Measurements from ENCODE around the gene ZNF8.
"Not testable (repeated sequence)": the region's sequence is repeated elsewhere in the genome, so short reads cannot be mapped to it uniquely, and the experiment has no call there.

The ZNF8 gene

DNA sequence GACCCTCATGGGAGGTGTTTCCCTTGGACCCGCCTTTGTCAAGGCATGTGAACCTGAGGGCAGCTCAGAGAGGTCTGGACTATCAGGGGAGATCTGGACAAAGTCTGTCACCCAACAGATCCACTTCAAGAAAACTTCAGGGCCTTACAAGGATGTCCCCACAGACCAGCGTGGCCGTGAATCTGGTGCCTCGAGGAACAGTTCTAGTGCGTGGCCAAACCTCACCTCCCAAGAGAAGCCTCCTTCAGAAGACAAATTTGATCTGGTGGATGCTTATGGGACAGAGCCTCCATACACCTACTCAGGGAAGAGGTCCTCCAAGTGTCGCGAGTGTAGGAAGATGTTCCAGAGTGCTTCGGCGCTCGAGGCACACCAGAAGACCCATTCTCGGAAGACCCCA, 59.6 kb downstream of the ZNF8 start:
- DNase-seq = no peak

DNA sequence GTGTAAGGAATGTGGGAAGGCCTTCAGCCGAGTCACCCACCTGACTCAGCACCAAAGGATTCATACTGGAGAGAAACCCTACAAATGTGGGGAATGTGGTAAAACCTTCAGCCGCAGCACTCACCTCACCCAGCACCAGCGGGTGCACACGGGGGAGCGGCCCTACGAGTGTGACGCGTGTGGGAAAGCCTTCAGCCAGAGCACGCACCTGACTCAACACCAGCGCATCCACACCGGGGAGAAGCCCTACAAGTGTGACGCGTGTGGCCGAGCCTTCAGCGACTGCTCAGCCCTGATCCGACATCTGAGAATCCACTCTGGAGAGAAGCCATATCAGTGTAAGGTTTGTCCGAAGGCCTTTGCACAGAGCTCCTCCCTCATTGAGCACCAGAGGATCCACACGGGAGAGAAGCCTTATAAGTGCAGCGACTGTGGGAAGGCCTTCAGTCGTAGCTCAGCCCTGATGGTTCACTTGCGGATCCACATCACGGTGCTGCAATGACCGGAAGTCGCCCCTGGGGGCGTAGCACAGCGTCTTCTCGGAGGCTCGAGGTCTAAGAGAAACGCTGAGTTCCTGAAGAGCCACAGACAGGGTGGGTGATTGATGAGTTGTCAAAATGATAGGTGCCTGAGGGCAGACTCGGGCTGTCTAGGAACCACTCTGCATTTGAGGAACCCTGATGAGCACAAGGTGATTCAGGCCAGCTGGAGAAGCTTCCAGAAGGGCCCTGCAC, 60.2 kb downstream of the ZNF8 start:
- no peak for DNase-seq

DNA sequence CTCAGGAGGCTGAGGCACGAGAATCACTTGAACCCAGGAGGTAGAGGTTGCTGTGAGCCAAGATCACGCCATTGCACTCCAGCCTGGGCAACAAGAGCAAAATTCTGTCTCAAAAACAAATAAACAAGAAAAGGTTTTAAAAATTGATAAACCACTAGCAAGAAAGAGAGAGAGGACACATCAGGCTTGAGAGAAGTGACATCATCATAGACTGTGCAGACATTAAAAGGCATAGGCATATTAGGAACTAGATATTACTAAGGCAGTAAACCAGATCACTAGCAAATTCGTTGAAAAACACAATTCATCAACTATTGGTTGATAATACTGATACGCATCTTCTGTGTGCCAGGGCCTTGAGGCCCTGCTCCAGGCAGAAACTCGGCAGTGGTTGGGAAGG, 66.8 kb downstream of the ZNF8 start:
- DNase-seq = no peak

DNA sequence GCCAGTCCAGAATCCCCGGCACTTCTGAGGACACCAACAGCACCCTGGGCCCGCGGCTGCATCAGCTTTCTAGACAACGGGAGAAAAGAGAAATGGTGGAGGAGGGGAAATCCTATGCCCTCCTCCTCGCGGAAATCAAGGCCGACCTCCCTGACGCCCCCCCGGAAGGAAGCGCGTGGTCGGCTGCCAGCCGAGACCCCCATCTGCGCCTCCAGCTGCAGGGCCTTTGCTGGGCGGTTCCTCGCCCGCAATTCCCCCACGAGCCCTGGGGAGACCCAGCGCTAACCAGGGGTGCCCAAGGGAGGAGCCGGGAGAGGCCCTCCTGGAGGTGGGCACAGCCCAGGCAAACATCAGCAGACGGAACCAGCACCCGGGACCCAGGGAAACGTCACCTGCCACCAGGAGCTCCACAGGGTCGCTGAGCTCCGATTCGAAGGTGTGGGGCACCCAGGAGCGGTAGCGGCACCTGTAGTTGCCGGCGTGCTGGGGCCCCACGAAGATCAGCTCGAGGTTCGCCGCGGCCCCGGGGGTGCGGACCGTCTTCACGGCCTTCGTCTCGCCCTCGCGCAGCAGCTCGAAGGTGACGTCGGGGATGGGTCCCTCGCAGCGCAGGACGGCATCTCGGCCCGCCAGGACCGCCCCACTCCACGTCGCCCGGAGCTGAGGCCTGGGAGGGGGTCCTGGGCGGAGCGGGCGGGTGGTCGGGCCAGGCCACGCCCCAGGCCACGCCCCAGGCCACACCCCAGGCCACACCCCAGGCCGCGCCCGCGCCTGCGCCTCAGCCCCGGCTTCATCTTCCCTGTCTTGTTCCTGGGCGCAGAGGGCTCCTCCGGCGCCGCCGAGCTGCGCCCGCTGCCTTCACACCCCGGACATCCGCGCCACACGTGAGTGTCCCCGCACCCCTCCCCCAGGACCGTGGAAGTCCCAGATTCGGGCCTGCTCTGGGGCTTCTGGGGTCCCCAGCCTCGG, 68.5 kb downstream of the ZNF8 start:
- peak; percentile 57 for DNase-seq

DNA sequence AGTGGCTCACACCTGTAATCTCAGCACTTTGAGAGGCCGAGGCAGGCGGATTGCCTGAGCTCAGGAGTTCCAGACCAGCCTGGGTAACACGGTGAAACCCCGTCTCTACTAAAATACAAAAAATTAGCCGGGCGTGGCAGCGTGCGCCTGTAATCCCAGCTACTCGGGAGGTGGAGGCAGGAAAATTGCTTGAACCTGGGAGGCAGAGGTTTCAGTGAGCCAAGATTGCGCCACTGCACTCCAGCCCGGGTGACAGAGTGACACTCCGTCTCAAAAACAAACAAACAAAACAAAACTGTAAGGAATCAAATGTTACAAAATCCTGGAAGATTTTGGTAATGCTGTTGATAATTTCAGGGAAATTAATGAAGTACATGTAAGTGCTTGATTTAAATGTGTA, 69.3 kb downstream of the ZNF8 start:
- DNase-seq = not testable (repeated sequence)

DNA sequence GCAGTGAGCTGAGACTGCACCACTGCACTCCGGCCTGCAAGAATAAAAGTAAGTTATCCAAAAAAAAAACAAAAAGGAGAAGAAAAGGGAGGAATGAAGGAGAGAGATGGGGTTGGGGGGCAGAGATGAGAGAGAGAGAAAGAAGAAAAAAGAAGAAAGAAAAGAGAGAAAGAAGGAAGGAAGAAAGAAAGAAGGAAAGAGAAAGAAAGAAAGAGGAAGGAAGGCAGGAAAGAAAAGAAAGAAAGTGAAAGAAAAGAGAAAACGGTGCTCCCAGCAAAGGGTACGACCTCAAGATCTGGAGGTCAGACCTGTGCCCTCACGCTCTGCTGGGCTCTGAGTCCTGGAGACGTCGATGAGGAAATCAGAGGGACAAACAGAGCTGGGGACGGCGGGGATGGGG, 70.8 kb downstream of the ZNF8 start:
- DNase-seq = no peak

DNA sequence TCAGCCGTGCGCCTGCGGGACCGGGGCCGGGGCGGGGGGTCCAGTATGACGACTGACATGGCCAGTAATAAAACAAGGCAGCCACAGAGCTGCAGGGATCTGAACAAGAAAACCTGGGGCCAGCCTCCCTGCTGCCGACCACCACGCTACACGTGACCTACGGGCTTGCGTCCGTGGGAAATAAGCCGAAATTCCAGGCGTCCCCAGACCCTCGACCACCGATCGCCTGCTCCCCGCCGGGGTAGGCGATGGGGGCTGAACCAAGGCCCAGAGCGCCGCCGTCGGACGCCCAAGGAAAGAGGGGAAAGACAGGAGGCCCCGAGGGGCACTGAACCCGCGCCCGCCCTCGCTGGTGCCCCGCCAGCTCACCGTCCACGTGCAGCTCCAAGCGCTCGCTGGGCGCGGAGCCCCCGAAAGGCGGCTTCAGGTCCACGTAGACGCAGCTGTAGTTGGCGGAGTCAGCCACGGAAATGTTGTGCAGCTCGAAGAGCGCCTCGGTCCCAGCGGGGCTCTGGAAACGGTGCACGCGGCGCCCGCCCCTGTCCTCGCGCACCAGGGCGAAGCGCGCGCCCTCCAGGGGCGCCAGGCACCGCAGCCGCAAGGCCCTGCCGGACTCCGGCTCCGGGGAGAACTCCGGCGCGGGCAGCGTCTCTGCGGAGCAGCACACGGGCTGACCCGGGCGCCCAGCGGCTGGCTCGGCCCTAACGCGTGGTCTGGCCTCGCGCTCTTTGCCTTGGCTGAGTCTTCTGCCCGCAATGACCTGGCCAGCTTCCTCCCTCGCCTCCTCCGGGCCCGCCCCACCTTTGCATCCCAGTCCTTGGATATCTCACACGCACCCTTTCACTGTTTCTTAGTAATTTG, 71.5 kb downstream of the ZNF8 start:
- DNase-seq = no peak

DNA sequence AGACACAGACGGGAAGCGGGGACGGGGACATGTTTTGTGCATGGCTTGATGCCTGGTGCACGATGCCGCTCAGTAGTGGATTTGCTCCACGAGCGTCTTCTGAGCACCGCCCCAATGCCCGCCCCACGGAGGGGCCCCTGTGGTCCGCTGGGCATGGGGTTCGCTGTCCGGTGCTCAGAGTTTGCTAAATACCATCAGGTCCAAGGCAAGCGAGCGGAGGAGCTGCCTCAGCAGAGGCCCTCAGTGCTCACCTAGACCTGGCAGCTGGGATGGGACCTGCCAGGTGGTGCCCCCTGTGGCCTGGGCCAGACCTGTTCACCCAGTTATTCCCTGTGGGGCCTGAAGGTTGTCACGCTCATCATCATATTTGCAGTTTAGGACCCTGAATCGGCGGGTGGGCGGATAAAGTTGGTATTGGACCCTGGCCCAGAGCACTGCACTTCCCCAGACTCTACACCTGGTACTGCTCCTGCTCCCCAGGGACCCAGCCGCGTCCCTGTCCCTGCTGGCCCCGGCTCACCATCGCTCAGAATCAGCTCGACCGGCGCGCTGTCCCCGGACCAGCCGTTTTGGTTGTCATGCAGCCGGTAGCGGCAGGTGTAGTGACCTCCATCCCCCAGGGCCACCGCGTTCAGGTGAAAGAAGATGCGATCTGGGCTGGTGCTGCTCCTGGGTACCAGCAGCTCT, 72.3 kb downstream of the ZNF8 start:
- DNase-seq = no peak

DNA sequence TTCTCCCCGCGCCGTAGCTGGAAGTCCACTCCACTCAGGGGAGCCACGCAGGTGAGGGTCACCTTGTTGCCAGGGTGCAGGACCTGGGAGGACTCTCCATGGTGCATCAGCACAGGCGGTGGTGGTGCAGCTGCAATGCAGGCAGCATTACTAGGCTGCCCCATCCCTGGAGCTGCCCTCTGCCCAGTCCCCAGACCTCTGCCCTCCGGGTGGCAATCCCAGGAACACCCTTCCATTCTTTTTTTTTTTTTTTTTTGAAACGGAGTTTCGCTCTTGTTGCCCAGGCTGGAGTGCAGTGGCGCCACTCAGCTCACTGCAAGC, 72.8 kb downstream of the ZNF8 start:
- no peak for DNase-seq

DNA sequence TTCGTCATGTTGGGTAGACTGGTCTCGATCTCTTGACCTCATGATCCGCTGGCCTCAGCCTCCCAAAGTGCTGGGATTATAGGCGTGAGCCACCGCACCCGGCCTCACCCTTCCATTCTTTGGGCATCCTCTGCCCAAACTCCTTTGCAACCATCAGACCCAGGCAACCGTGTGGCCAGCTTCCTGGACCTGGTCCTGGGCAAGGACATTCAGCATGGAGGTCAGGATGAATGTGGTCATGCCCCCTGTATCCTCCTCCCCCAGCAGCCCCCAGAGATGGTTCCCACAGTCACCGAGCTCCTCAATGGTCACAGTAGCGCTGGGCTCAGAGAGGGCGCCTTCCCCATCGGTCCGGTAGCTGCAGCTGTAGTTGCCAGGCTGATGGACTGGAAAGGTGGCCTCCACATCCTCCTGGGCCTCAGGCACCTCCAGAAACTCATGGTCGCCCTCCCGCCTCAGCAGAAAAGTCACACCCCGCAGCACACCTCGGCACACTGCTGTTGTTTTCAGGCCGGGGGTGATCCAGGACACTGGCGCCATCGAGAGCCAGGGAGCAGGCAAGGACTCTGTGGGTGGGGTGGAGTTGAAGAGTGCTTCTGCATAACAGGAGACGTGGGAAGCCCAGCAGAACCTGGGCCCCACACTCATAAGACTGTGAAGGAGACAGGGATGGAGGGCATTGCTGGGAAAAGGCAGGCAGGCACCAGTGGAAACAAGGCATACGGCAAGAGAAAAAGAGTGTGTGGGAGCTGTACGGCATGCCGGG, 73.4 kb downstream of the ZNF8 start:
- DNase-seq = no peak

All from activated CD4-positive, alpha-beta T cell treated with anti-CD3 and anti-CD28 coated beads, Interleukin-2, amount 50 U/mL, for 1 hour (primary cell).